ENCODE data around the gene FST. TPM values are rescaled to one million over a fixed set of nuclear protein-coding genes. Genes with fewer than 3 reads are reported as not detected.

The FST gene
- total RNA-seq, 1 experiment from 2014 or later: 19.4 TPM

DNA sequence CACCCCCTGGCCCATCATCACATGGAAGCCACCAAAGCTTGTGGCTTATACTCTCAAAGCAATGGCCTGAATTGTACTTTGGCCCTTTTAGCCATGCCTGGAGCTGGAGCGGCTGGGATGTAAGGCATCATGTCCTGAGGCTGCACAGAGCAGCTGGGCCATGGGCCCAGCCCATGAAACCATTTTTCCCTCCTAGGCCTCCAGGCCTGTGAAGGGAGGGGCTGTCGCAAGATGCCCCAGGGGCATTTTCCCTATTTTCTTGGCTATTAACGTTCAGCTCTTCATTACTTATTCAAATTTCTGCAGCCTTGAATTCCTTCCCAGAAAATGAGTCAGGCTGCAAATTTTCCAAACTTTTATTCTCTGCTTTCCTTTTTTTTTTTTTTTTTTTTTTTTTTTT, 27.7 kb downstream of the FST start:
- BruUV-seq (replicated peaks): no TSS peak
- intact Hi-C loops (cut with micrococcal nuclease; ENCODE audit: unreplicated experiment): no loop called here
- no peak overlapping the region for H3K4me3 Mint-ChIP-seq (ENCODE audit: low read depth, unreplicated experiment)
- H3K9me3 Mint-ChIP-seq (ENCODE audit: low read depth, unreplicated experiment): peaks cover 4% of the 10 kb centered on the region
- TF ChIP-seq, protein P1, sequence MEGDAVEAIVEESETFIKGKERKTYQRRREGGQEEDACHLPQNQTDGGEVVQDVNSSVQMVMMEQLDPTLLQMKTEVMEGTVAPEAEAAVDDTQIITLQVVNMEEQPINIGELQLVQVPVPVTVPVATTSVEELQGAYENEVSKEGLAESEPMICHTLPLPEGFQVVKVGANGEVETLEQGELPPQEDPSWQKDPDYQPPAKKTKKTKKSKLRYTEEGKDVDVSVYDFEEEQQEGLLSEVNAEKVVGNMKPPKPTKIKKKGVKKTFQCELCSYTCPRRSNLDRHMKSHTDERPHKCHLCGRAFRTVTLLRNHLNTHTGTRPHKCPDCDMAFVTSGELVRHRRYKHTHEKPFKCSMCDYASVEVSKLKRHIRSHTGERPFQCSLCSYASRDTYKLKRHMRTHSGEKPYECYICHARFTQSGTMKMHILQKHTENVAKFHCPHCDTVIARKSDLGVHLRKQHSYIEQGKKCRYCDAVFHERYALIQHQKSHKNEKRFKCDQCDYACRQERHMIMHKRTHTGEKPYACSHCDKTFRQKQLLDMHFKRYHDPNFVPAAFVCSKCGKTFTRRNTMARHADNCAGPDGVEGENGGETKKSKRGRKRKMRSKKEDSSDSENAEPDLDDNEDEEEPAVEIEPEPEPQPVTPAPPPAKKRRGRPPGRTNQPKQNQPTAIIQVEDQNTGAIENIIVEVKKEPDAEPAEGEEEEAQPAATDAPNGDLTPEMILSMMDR (IDR thresholded peaks at IDR 0.05; ENCODE audit: unreplicated experiment): no peak
- no peak for DNase-seq
- CTCF ChIA-PET: interaction anchor here (0.7 kb wide), 1 partner anchor 169 kb away, joined by 5 read pairs; no protein-coding TSS in a partner anchor
- no peak overlapping the region for H3K27ac Mint-ChIP-seq (ENCODE audit: unreplicated experiment)
- no peaks in the 10 kb centered on the region for H3K36me3 Mint-ChIP-seq (ENCODE audit: insufficient read depth, unreplicated experiment)
- H3K27me3 Mint-ChIP-seq (ENCODE audit: unreplicated experiment): no peaks in the 10 kb centered on the region
- H3K4me1 Mint-ChIP-seq (ENCODE audit: low read depth, unreplicated experiment): no peaks in the 10 kb centered on the region

DNA sequence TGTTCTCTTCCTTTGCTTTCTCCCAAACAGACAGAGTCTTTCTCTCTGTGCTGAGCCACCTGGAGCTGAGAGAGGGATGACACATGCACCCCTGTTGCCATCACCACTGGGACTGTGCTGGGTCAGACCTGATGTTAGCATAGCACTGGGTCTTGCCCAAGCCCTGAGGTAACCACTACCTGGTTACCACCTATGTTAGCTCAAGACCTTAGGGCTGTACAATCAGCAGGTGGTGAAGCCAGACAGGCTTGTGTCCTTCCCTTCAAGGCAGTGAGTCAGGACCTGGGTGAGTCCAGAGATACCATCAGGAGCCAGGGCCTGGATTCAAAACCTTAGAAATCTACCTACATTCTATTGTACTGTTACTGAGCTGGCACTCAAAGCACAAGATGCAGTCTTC, 32.1 kb downstream of the FST start:
- H3K4me3 Mint-ChIP-seq (ENCODE audit: low read depth, unreplicated experiment): no peak overlapping the region
- no peak overlapping the region for H3K27ac Mint-ChIP-seq (ENCODE audit: unreplicated experiment)
- CTCF ChIA-PET: no interaction called here
- TF ChIP-seq, protein P1 (IDR thresholded peaks at IDR 0.05; ENCODE audit: unreplicated experiment): no peak
- H3K27me3 Mint-ChIP-seq (ENCODE audit: unreplicated experiment): no peaks in the 10 kb centered on the region
- no peaks in the 10 kb centered on the region for H3K36me3 Mint-ChIP-seq (ENCODE audit: insufficient read depth, unreplicated experiment)
- DNase-seq: no peak
- BruUV-seq (replicated peaks): no TSS peak
- intact Hi-C loops (cut with micrococcal nuclease; ENCODE audit: unreplicated experiment): no loop called here
- H3K4me1 Mint-ChIP-seq (ENCODE audit: low read depth, unreplicated experiment): no peaks in the 10 kb centered on the region
- H3K9me3 Mint-ChIP-seq (ENCODE audit: low read depth, unreplicated experiment): peaks cover 4% of the 10 kb centered on the region

DNA sequence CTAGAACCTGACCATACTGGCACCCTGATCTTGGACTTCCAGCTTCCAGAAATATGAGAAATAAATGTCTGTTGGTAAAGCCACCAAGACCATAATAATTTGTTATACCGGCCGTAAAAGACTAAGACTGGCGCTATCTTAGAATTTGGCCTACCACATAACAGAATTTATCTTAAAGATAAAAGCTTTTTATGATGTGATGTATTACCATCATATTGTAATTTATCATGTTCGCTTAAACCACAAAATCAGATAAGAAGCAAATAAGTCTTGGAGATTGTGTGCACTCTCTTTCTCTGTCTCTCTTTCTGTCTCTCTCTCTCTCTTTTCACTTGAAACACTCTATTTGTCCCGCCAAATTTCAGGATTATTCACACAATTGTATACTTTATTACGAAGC, 35.6 kb downstream of the FST start:
- DNase-seq: no peak
- no peaks in the 10 kb centered on the region for H3K9me3 Mint-ChIP-seq (ENCODE audit: low read depth, unreplicated experiment)
- H3K27ac Mint-ChIP-seq (ENCODE audit: unreplicated experiment): no peak overlapping the region
- H3K36me3 Mint-ChIP-seq (ENCODE audit: insufficient read depth, unreplicated experiment): no peaks in the 10 kb centered on the region
- CTCF ChIA-PET: no interaction called here
- no TSS peak for BruUV-seq (replicated peaks)
- intact Hi-C loops (cut with micrococcal nuclease; ENCODE audit: unreplicated experiment): loop anchor here (5.0 kb wide), 1 partner anchor 226 kb away; no protein-coding TSS in a partner anchor
- H3K4me1 Mint-ChIP-seq (ENCODE audit: low read depth, unreplicated experiment): no peaks in the 10 kb centered on the region
- TF ChIP-seq, protein P1 (IDR thresholded peaks at IDR 0.05; ENCODE audit: unreplicated experiment): no peak
- no peaks in the 10 kb centered on the region for H3K27me3 Mint-ChIP-seq (ENCODE audit: unreplicated experiment)
- H3K4me3 Mint-ChIP-seq (ENCODE audit: low read depth, unreplicated experiment): no peak overlapping the region

DNA sequence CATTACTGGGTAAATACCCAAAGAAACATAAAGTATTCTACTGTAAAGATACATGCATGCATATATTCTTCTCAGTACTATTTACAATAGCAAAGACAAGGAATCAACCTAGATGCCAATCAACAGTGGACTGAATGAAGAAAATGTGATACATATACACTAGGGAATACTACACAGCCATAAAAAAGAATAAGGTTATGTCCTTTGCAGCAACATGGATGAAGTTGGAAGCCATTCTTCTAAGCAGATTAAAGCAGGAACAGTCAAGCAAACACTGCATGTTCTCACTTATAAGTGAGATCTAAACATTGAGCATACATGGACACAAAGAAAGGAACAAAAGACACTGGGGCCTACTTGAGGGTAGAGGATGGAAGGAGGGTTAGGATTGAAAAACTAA, 40.4 kb downstream of the FST start:
- Mint-ChIP-seq H3K4me1 (ENCODE audit: low read depth, unreplicated experiment) (no peaks in the 10 kb centered on the region), H3K36me3 (ENCODE audit: insufficient read depth, unreplicated experiment) (no peaks in the 10 kb centered on the region), H3K27ac (ENCODE audit: unreplicated experiment) (no peak overlapping the region), H3K9me3 (ENCODE audit: low read depth, unreplicated experiment) (no peaks in the 10 kb centered on the region), H3K27me3 (ENCODE audit: unreplicated experiment) (no peaks in the 10 kb centered on the region), H3K4me3 (ENCODE audit: low read depth, unreplicated experiment) (no peak overlapping the region)
- DNase-seq: no peak
- TF ChIP-seq, protein P1 (IDR thresholded peaks at IDR 0.05; ENCODE audit: unreplicated experiment): no peak
- intact Hi-C loops (cut with micrococcal nuclease; ENCODE audit: unreplicated experiment): no loop called here
- BruUV-seq (replicated peaks): no TSS peak
- CTCF ChIA-PET: no interaction called here

Other genes with a start within 250 kb of the FST start
- 71.0 TPM in 2 replicates for gene NDUFS4, start 80.0 kb downstream of the FST start, total RNA-seq (2022)